ENCODE data around the gene NSDHL.

NSDHL gene

GRCh38 chrX:152844256-152844655, 13.4 kb downstream of the NSDHL start:
- DNase-seq (ENCODE audit: low read depth), result no peak

GRCh38 chrX:152845618-152846240, 14.9 kb downstream of the NSDHL start:
- DNase-seq (ENCODE audit: low read depth), result no peak

GRCh38 chrX:152847281-152847680, 16.4 kb downstream of the NSDHL start:
- no peak for DNase-seq (ENCODE audit: low read depth)

DNA sequence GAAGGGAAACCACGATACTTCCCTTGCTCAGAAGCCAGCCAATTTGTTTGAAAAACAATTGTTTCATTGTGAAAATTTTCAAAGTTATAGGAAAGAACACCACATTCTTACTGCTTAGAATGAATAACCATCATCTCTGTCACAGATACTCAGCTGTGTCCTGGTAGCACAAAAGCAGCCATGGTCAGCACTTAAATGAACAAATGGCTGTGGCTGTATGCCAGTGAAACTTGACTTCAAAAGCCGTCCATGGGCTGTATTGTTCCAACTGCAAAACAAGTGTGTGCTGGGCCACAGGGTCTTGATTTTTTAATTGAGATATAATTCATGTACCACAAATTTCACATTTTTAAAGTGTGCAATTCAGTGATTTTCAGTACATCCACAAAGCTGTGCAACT, 19.6 kb downstream of the NSDHL start:
- no peak for DNase-seq (ENCODE audit: low read depth)

DNA sequence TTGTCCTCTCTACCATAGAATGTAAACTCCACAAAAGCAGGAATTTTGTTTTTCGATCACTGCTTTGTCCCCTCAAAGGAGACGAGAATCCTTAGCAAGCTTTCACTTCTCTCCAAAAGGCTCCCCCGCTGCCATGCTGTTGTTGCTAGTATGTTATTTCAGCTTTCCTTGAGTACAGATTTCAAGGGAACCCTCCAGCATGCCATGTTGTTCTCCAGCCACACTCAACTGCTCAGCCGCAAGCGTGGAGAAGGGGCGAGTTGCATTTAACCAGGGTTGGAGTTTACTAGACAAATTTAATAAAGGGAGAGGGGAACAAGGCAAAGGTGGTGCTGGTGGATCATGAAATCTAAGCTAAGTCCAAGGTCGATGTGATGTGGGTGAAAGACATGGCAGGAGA, 23.1 kb downstream of the NSDHL start:
- DNase-seq (ENCODE audit: low read depth), result no peak

GRCh38 chrX:152861116-152861515, 30.3 kb downstream of the NSDHL start:
- peak; percentile 25 for DNase-seq (ENCODE audit: low read depth)

GRCh38 chrX:152861826-152862225, 31.0 kb downstream of the NSDHL start:
- no peak for DNase-seq (ENCODE audit: low read depth)

DNA sequence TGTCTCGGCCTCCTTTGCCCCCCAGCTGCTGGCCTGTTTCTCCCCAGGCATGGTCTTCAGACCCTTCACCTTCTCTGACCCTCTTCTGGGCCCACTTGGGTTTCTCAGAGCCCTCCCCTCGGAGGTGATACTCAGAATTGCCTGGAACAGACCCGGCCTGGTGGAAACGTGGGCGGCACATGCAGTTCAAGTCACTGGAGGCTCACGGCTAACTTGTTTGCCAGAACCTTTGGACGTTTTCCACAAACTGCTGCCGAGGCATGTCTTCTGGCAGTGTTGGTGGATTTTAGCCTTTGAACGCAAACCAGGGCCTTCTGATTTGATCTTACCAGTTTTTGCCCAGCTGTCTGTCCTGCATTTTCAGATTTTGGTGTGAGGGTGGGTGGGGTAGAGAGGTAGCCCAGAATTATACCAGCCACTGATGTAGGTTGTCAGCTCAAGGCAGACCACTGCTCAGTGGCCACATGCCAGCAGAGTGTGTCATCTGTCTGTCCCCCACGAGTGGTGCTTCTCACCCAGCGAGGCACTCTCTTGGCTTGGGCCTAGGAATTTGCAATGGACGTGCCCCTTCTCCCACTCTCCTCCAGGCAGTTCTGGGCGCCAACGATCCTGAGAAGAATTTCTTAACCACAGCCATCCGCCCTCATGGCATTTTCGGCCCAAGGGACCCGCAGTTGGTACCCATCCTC, 34.5 kb downstream of the NSDHL start:
- peak; percentile 4 for DNase-seq (ENCODE audit: low read depth)

DNA sequence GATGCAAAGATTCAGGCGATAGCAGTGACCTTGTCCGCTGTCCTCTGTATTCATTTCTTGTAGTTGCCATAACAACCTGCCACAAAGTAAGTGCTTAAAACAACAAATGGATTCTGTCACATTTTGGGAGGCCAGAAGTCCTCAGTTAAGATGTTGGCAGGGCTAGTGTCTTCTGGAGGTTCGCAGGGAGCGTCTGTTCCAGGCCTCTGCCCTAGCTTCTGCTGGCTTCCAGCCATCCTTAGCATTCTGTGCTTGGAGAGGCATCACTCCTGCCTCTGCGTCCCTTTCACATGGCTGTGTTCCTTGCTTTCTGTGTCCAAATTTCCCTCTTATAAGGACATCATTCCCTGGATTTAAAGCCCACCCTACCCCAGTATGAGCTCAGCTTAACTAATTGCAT, 35.5 kb downstream of the NSDHL start:
- DNase-seq (ENCODE audit: low read depth), result no peak

DNA sequence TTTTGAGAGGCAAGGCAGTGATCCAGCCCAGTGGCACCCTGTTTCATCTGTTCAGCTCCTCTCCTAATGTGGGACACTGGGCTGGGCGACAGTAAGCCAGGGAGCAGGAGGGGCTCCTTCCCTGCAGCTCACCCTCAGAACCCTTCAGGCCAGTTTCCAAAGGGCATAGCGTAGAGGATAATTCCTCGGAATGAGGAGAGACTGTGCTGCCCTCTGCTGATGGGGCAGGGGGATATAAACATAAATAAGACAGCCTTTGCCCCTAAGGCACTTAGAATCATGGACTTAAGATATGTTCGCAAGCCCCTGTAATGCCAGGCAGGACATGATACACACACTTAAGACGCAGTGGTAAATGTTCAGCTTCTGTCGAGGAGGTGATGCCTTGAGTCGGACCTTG, 39.1 kb downstream of the NSDHL start:
- no peak for DNase-seq (ENCODE audit: low read depth)

DNA sequence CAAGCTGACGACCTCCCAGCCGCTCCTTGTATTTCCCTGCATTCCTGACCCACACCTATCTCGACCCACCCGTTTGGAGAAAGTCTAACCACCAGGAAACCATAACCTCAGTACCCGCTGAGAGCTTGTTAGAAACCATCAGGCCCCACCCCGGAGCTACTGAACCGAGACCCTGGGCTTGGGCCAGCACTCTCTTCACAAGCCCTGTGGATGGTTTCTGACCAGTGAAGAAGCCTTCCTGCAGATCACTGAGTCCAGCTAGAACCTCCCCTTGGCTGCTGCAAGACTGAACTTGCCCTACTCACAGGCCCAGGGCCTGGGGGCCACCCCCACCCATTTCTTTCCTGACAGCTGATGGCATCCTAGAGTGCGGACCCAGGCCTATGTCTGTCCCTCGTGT, 40.4 kb downstream of the NSDHL start:
- no peak for DNase-seq (ENCODE audit: low read depth)

- DNase-seq (ENCODE audit: low read depth), result no peak
Measured at GRCh38 chrX:152872522-152872921, 41.7 kb downstream of the NSDHL start.

DNA sequence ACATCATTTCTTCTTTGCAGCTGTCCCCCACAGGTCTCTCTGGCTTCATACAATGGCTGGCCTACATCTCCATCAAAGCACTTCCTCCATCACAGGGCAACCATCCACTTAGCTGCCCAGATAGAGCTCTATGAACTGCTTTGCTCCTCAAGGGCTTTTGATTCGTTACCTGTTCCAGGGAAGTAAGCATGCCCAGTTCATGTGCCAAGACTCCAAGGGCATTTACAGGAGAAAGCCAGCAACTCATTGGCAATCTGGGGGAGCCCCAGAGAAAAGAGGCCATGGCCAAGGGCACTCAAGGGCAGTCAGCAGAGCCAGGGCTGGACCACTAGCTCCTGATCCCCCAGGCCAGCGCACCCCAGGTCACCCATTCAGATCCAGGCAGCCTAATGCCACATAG, 42.5 kb downstream of the NSDHL start:
- DNase-seq (ENCODE audit: low read depth), result no peak

- no peak for DNase-seq (ENCODE audit: low read depth)
Measured at GRCh38 chrX:152876931-152877840, 46.3 kb downstream of the NSDHL start.

GRCh38 chrX:152878976-152879755, 48.3 kb downstream of the NSDHL start:
- DNase-seq (ENCODE audit: low read depth), result no peak

- DNase-seq (ENCODE audit: low read depth), result no peak
Measured at GRCh38 chrX:152881289-152881688, 50.4 kb downstream of the NSDHL start.

- no peak for DNase-seq (ENCODE audit: low read depth)
Measured at GRCh38 chrX:152884171-152884570, 53.3 kb downstream of the NSDHL start.

DNA sequence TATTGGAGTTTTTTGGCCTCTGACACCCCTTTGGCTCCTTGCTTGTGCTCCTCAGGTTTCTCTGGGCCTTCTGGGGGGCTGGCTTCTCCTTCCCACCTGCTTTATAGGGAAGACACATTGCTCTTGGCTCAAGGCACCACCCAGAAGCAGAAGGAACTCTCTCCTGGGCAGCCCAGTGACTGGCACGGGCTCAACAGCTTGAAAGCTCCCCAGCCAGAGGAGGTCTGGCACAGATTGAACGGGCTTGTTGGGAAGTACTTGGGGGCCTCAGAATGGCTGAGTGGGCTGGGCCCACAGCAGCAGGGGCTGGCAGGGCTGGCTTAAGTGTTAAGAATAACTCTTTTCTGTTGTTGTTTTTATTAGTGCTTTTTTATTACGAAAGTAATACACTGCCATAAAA, 55.9 kb downstream of the NSDHL start:
- no peak for DNase-seq (ENCODE audit: low read depth)

- no peak for DNase-seq (ENCODE audit: low read depth)
Measured at GRCh38 chrX:152892499-152892898, 61.6 kb downstream of the NSDHL start.

DNA sequence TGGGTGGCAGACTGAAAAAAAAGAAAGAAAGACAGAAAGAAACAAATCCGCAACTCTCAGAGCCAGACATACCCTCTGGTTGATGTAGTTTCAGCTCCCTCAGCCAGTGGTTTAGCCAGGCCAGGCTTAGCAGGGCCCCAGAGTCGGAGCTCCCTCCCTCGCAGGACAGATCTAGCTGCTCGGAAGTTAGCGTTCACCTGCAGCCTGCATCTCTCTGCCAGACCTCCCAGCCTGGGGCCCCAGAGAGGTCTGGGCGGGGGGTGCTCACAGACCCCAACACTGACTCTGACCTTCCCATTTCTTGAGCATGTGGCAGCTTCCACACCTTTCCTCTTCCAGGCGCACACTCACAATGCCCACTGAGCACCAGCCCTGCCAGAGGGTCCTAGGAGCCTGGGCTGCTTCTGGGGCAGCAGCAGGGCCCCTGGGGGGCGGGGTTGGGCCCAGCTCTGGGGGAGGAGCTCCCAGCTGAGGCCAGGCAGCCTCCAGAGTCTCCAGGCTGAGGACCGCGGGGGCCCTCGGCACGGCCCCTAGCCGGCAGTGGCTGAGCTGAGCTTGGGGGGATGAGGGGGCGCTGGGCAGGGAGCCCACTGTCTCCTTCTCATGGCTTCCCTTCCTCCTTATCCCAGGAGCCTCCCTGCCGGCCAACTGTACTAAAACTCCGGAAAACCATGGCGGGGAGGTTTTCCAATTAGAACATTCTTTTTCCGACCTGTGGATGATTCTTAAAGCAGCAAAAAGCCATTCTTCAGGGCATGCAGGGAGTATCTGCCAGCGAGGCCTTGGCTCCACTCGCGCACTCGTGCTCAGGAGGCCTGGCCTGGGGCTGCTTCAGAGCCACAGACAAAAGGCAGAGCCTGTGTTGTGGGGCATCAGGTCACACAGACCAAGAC, 62.4 kb downstream of the NSDHL start:
- no peak for DNase-seq (ENCODE audit: low read depth)

- no peak for DNase-seq (ENCODE audit: low read depth)
Measured at GRCh38 chrX:152893980-152894610, 63.2 kb downstream of the NSDHL start.

All from fibroblast of gingiva (primary cell).